Neural progenitor cell (in vitro differentiated cells): ENCODE measurements around the gene OR9K2.
"Not testable (repeated sequence)": the region's sequence is repeated elsewhere in the genome, so short reads cannot be mapped to it uniquely, and the experiment has no call there.

Source experiments
- CTCF ChIP-seq: fragments of 200-600 bp; sonication (generic); IDR thresholded peaks from 2 replicates; pipeline ENCODE4 v1.5.1; 2017; ENCODE audit warnings: antibody characterized with exemption, mild to moderate bottlenecking
- EZH2 ChIP-seq: fragments of 200-600 bp; sonication (generic); IDR thresholded peaks from 2 replicates; pipeline ENCODE4 v1.6.1; 2017; ENCODE audit warnings: antibody characterized with exemption, mild to moderate bottlenecking, moderate library complexity
- EZH2phosphoT487 ChIP-seq: fragments of 200-600 bp; sonication (generic); IDR thresholded peaks from 2 replicates; pipeline ENCODE4 v1.6.1; 2017; ENCODE audit warnings: antibody characterized with exemption

- not testable (repeated sequence) for TF ChIP-seq CTCF, EZH2, EZH2phosphoT487
Measured at GRCh38 chr12:55171846-55172245, 45.6 kb downstream of the OR9K2 start.
